Gastrocnemius medialis (tissue), 4 donors: ENCODE data around the gene BBS9.

ENCODE experiments used
- POLR2A ChIP-seq, 2 donors: fragments of 450-650 bp; IDR thresholded peaks; one replicate each; pipeline ENCODE4 v1.6.1; 2017; ENCODE audit warnings: antibody characterized with exemption in 2 of 2, mild to moderate bottlenecking in 2 of 2, moderate library complexity in 2 of 2
- TF ChIP-seq, protein P1 (sequence below), 5 experiments: fragments of 450-650 bp in 3 of 5; fragments of 200-600 bp in 2 of 5; sonication (generic) in 2 of 5; IDR thresholded peaks in 4 of 5; conservative IDR thresholded peaks in 1 of 5; 1 replicate in 4 of 5; 2 replicates in 1 of 5; pipeline ENCODE4 v1.5.1; 2016 to 2019; ENCODE audit warnings: antibody characterized with exemption in 5 of 5, mild to moderate bottlenecking in 3 of 5, moderate library complexity in 3 of 5

DNA sequence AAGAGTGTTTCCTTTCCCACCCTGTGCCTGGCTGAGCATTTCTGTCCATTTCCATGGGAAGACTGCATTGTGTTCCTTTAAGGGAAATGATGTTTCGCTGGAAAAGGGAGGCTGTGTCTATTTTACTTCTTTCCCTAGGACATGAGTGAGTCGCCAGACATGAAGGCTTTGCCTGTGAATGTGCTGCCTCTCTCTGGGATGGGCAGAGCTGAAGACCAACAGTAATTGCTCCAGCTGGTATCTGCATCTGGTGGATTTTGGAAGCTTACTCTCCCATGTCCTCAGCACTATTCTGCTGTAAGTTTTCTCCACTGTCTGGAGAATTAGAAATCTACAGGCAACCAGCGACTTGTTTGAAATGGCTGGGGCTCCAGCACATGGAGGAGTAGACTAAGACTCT is 511.4 kb downstream of the BBS9 start:
- TF ChIP-seq, protein P1, sequence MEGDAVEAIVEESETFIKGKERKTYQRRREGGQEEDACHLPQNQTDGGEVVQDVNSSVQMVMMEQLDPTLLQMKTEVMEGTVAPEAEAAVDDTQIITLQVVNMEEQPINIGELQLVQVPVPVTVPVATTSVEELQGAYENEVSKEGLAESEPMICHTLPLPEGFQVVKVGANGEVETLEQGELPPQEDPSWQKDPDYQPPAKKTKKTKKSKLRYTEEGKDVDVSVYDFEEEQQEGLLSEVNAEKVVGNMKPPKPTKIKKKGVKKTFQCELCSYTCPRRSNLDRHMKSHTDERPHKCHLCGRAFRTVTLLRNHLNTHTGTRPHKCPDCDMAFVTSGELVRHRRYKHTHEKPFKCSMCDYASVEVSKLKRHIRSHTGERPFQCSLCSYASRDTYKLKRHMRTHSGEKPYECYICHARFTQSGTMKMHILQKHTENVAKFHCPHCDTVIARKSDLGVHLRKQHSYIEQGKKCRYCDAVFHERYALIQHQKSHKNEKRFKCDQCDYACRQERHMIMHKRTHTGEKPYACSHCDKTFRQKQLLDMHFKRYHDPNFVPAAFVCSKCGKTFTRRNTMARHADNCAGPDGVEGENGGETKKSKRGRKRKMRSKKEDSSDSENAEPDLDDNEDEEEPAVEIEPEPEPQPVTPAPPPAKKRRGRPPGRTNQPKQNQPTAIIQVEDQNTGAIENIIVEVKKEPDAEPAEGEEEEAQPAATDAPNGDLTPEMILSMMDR (IDR thresholded peaks at IDR 0.05 in 4 of 5, conservative IDR thresholded peaks at IDR 0.05 in 1 of 5): no peak
- no peak for TF ChIP-seq POLR2A (IDR thresholded peaks at IDR 0.05)
